ENCODE measurements around the gene SPINT1. TPM values are rescaled to one million over a fixed set of nuclear protein-coding genes. Genes with fewer than 3 reads are reported as not detected.

The SPINT1 gene
- total and polyA plus RNA-seq, 2 of the 13 experiments (the other 11 are each of a cell fraction or from before 2014, with no cell fraction given), result 0.49 to 2.5 TPM

- TF ChIP-seq AHDC1 (CRISPR knock-in tag; IDR thresholded peaks at IDR 0.05; ENCODE audit: borderline replicate concordance) (no peak), ZFP82 (CRISPR knock-in tag; IDR thresholded peaks at IDR 0.05; ENCODE audit: borderline replicate concordance) (no peak), MTA1 (CRISPR knock-in tag; IDR thresholded peaks at IDR 0.05; ENCODE audit: borderline replicate concordance) (no peak), DRAP1 (CRISPR knock-in tag; IDR thresholded peaks at IDR 0.05) (no peak), ZNF777 (CRISPR knock-in tag; IDR thresholded peaks at IDR 0.05) (no peak), AGO2 (optimal IDR thresholded peaks at IDR 0.05; ENCODE audit: low read depth, low read length) (peak; percentile 42), ZFP1 (CRISPR knock-in tag; IDR thresholded peaks at IDR 0.05) (no peak), NCOA2 (CRISPR knock-in tag; IDR thresholded peaks at IDR 0.05) (no peak), FOXO4 (CRISPR knock-in tag; conservative IDR thresholded peaks at IDR 0.05) (no peak), ZBTB46 (CRISPR knock-in tag; IDR thresholded peaks at IDR 0.05; ENCODE audit: borderline replicate concordance) (no peak), MAFK (conservative IDR thresholded peaks at IDR 0.05 in 1 of 2, IDR thresholded peaks at IDR 0.05 in 1 of 2; ENCODE audit: low read length in 2 of 2) (no peak), DNMT3B (CRISPR knock-in tag; conservative IDR thresholded peaks at IDR 0.05) (no peak), ZNF24 (IDR thresholded peaks at IDR 0.05) (no peak), TFE3 (CRISPR knock-in tag; IDR thresholded peaks at IDR 0.05) (no peak), DR1 (CRISPR knock-in tag; IDR thresholded peaks at IDR 0.05) (no peak), ZNF550 (CRISPR knock-in tag; IDR thresholded peaks at IDR 0.05; ENCODE audit: borderline replicate concordance) (no peak), NRL (CRISPR knock-in tag; IDR thresholded peaks at IDR 0.05; ENCODE audit: borderline replicate concordance) (no peak), SRY (CRISPR knock-in tag; IDR thresholded peaks at IDR 0.05) (no peak), ZNF468 (CRISPR knock-in tag; IDR thresholded peaks at IDR 0.05) (no peak)
Observed at GRCh38 chr15:40894681-40895448, 51.0 kb downstream of the SPINT1 start (continued).
